SKM-1 (cell line): ENCODE data around the gene PRKAG2.

Experiments
- DNase-seq: peaks from one replicate; lab custom pipeline; 2025; ENCODE audit not compliant: unreplicated experiment; lab: John Stamatoyannopoulos, UW

The PRKAG2 gene

GRCh38 chr7:151866761-151867655 lies 9.9 kb downstream of the PRKAG2 start:
- no peak for DNase-seq

GRCh38 chr7:151866028-151866427 lies 10.9 kb downstream of the PRKAG2 start:
- DNase-seq: no peak

- no peak for DNase-seq
These were observed 11.7 kb downstream of the PRKAG2 start for GRCh38 chr7:151865070-151865670.

GRCh38 chr7:151864561-151864960 lies 12.4 kb downstream of the PRKAG2 start:
- DNase-seq: no peak

- DNase-seq: no peak
These were observed 12.8 kb downstream of the PRKAG2 start for GRCh38 chr7:151864081-151864480.

- no peak for DNase-seq
These were observed 13.4 kb downstream of the PRKAG2 start for GRCh38 chr7:151863386-151864079.

GRCh38 chr7:151862606-151863381 lies 14.1 kb downstream of the PRKAG2 start:
- DNase-seq: no peak

- DNase-seq: no peak
These were observed 15.0 kb downstream of the PRKAG2 start for GRCh38 chr7:151861881-151862280.

- no peak for DNase-seq
These were observed 16.1 kb downstream of the PRKAG2 start for GRCh38 chr7:151860771-151861170.

GRCh38 chr7:151859948-151860685 lies 16.8 kb downstream of the PRKAG2 start:
- no peak for DNase-seq

GRCh38 chr7:151859111-151859947 lies 17.6 kb downstream of the PRKAG2 start:
- no peak for DNase-seq

GRCh38 chr7:151858456-151858855 lies 18.5 kb downstream of the PRKAG2 start:
- DNase-seq: no peak

- no peak for DNase-seq
These were observed 19.0 kb downstream of the PRKAG2 start for GRCh38 chr7:151857866-151858450.

GRCh38 chr7:151857412-151857811 lies 19.5 kb downstream of the PRKAG2 start:
- DNase-seq: no peak

GRCh38 chr7:151856516-151856915 lies 20.4 kb downstream of the PRKAG2 start:
- no peak for DNase-seq

- DNase-seq: no peak
These were observed 20.8 kb downstream of the PRKAG2 start for GRCh38 chr7:151856098-151856497.

- DNase-seq: no peak
These were observed 22.2 kb downstream of the PRKAG2 start for GRCh38 chr7:151854720-151855071.

GRCh38 chr7:151853896-151854719 lies 22.8 kb downstream of the PRKAG2 start:
- DNase-seq: no peak
